ENCODE data around the gene DDX41.
"Not testable (repeated sequence)": the region's sequence is repeated elsewhere in the genome, so short reads cannot be mapped to it uniquely, and the experiment has no call there.

DDX41 gene

DNA sequence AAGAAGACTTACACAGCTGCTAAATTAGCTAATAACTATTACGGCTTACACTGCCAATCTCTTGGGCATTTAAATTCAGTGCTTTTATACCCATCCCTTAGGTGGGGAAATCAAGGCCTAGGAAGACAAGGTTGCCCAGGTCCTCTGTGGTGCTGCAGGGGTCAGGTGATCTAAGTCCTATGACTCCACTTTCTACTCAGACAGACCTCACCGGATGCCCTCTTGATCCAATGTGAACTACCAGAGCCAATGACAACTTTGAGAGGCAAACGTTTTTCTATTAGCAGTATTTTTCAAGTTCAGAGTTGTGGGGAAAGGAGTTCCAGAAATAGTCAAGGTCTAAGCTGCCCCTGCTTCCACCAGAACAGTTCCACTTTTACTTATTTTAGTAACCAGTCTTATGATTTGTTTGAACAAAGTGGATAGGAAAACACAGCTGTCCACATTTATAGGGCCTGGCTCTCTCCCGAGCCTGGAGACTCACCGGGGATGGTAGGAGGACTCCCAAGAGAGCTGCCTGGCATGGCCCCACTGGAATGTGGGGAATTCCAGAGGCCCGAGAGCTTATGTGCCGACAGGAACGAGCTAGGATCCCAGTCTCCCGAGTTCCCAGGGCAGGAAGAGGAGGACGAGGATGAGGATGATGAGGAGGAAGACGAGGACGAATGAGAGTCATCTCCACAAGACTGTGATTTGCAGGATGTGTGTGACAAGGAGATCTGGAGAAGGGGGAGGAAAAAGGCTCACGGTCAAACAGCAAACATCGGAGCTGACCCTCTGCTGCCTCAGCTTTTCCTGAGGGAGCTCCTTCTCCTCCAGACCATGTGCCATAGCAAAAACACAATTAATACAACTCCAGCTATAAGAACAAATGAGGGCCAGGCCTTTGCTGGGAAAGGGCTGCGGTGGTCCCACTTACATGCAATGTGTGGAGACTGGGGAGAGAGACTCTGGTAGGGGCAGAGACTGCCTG is 20.9 kb upstream of the DDX41 start:
- DNase-seq (ENCODE audit: low read depth), result no peak
- H3K4me3 ChIP-seq (ENCODE audit: low read length), result no peak overlapping the region
- TF ChIP-seq, protein P1, sequence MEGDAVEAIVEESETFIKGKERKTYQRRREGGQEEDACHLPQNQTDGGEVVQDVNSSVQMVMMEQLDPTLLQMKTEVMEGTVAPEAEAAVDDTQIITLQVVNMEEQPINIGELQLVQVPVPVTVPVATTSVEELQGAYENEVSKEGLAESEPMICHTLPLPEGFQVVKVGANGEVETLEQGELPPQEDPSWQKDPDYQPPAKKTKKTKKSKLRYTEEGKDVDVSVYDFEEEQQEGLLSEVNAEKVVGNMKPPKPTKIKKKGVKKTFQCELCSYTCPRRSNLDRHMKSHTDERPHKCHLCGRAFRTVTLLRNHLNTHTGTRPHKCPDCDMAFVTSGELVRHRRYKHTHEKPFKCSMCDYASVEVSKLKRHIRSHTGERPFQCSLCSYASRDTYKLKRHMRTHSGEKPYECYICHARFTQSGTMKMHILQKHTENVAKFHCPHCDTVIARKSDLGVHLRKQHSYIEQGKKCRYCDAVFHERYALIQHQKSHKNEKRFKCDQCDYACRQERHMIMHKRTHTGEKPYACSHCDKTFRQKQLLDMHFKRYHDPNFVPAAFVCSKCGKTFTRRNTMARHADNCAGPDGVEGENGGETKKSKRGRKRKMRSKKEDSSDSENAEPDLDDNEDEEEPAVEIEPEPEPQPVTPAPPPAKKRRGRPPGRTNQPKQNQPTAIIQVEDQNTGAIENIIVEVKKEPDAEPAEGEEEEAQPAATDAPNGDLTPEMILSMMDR (conservative IDR thresholded peaks at IDR 0.05; ENCODE audit: low read depth, low read length), result no peak

DNA sequence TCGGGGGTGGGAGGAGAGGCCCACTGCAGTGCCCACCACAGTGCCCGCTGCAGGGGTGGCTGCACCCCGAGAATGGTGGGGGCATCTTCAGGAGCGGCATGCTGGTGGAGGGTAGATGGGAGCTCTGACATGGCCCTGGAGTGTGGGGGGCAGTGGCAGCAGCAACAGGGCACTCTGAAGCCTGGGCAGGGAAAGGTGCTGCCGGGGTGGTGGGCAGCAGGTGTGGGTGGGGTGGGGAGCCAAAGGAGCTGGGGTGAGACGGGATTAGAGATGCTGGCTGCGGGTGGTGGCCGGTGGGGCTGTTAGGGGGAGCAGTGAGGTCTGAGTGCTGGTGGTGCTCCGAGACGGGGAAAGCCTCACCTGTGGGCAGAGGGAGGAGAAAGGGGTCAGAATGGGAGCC is 19.6 kb upstream of the DDX41 start:
- DNase-seq (ENCODE audit: low read depth), result no peak
- H3K4me3 ChIP-seq (ENCODE audit: low read length), result no peak overlapping the region
- TF ChIP-seq, protein P1 (conservative IDR thresholded peaks at IDR 0.05; ENCODE audit: low read depth, low read length), result no peak

DNA sequence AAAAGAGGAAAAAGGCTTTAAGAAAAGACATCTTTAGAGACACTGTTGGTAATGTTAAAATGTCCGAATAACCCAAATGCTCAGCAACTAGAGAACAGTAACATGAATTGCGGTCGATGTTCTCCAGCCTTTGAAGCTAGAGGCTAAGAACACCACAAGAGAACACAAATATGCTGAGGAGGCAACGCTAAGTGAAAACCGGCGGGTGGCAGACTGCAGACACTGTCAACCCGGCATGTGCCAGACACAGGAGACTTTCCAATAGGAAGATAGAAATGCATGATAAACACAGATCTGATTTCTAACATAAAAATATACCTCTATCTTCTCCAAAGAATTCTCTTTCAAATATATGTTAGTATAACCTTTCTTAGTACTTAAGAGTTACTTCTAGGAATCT is 18.4 kb upstream of the DDX41 start:
- no peak for DNase-seq (ENCODE audit: low read depth)
- H3K4me3 ChIP-seq (ENCODE audit: low read length), result no peak overlapping the region
- TF ChIP-seq, protein P1 (conservative IDR thresholded peaks at IDR 0.05; ENCODE audit: low read depth, low read length), result peak; percentile 7

DNA sequence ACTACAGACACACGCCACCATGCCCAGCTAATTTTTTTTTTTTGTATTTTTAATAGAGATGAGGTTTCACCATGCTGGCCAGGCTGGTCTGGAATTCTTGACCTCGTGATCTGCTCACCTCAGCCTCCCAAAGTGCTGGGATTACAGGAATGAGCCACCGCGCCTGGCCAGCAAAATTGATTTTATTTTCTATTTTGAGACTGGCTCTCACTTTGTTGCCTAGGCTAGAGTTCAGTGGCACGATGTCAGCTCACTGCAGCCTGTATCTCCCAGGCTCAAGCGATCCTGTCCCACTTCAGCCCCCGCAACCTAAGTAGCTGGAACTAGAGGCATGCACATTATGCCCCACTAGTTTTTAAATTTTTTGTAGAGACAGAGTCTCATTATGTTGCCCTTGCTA is 17.7 kb upstream of the DDX41 start:
- not testable (repeated sequence) for H3K4me3 ChIP-seq (ENCODE audit: low read length); DNase-seq (ENCODE audit: low read depth)

DNA sequence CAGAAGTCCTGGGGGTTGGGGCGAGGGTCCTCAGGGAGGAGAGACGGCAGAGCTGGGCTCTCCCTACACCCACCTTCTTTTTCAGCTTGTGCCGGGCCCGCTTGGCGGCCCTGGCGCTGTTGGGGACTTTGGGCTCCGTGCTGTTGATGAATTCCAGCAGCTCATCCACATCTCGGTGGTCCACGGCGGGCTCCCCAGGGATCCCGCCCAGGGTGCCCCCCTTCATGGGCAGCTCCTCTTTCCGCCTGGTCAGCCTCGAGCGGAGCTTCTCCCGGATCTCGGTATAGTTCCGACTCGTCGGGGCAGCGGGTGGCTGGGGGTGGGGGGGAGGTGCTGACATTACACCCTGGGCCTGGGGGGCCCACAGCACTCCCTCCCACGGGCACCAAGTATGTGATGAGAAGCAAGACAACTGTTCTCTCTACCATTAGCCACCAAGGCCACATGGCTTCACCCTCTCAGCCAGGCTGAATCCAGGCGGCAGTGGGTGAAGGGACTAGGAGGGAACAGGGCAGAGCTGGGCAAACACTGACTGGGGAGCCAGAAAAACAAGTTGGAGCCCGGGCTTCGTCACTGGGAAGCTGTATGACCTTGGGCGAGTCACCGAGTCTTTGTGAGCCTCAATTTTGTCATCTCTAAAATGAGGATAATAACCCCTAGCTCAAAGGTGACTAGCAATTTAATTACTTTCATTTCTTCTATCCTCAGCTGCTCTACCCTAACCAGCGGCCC is 14.6 kb upstream of the DDX41 start:
- no peak overlapping the region for H3K4me3 ChIP-seq (ENCODE audit: low read length)
- TF ChIP-seq, protein P1 (conservative IDR thresholded peaks at IDR 0.05; ENCODE audit: low read depth, low read length), result no peak

DNA sequence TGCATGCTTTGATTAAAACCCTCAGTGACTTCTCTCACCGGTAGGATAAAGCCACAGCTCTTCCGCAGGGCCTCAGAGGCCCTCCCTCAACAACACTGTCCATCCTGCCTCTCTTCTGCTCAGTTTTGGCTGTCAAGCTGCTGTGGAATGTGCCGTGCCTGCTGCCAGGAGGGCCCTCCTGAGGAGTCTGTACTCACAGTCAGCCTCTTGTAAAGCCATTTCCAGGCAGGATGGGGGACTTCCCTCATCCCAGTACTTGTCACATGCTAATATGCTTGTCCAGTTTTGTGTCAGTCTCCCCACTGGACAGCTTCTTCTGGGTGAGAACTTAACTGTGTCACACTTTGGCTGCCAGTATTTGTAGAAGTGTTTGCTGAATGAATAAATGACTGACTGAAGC is 13.9 kb upstream of the DDX41 start:
- no peak for DNase-seq (ENCODE audit: low read depth)
- H3K4me3 ChIP-seq (ENCODE audit: low read length), result no peak overlapping the region
- TF ChIP-seq, protein P1 (conservative IDR thresholded peaks at IDR 0.05; ENCODE audit: low read depth, low read length), result no peak

More for the DNA sequence above, 14.6 kb upstream of the DDX41 start:
- no peak for DNase-seq (ENCODE audit: low read depth)

DNA sequence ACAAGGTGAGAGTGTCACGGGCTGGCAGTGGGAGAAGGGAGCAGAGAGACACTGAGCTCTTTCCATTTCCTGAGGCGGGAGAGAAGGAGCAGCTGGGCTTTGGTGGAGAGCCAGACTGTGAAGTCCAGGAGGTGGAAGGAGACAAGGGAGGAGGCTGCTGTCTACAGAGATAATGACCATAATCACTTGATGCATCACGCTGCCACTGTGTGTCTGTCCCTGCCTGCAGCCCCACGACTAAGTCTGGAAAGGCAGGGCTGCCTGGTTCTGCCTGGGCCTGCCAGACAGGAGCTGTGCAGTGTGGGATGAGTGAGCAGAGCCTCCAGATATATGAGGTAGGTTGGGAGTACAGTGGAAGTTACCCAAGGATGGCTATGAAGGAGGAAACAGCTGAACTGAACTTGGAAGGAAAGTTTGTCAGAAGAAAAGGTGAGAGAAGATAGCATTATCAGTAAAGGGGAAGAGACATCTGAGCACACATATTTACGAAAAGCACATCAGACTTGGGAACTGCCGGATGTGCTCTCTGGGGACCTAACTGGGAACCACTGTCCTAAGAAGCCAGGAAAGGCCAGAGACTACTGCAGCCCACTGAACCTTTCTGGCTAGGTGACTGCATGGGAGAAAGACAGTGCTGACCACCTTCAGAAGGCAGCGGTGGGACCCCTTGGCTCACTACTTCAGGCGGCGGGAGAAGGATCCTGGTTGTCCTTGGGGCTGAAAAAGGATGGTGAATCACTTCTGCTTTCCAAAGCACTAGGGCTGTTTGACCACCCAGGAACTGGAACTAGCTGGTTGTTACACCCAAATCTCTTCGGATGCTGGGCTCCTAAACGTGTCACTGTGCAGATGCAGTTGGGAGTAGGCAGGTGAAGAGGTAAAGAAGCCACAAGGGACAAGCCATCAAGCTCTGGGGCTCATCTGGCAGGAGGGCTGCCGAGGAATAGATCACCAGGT is 12.8 kb upstream of the DDX41 start:
- no peak for DNase-seq (ENCODE audit: low read depth)
- TF ChIP-seq, protein P1 (conservative IDR thresholded peaks at IDR 0.05; ENCODE audit: low read depth, low read length), result no peak
- no peak overlapping the region for H3K4me3 ChIP-seq (ENCODE audit: low read length)
